SH-SY5Y (cell line): ENCODE results near the gene AFG1L.

Experiments used
- GATA2 ChIP-seq: IDR thresholded peaks from 2 replicates; pipeline ENCODE4 v1.6.1; 2011; ENCODE audit warnings: mild to moderate bottlenecking, low read depth, low read length
- GATA3 ChIP-seq: IDR thresholded peaks from 2 replicates; pipeline ENCODE4 v1.6.1; 2011; ENCODE audit warnings: low read depth, mild to moderate bottlenecking, low read length, moderate library complexity

GRCh38 chr6:108312605-108313004 lies 17.8 kb downstream of the AFG1L start:
- TF ChIP-seq GATA3 (no peak), GATA2 (no peak)
